Fibroblast of skin of abdomen (primary cell): ENCODE measurements around the gene MRM1. TPM values are rescaled to one million over a fixed set of nuclear protein-coding genes. Genes with fewer than 3 reads are reported as not detected.
A peak's percentile ranks its signal among the peaks of the same experiment; 100 is the strongest.

Experiments used
- DNase-seq: peaks from one replicate; pipeline ENCODE4 v3.0.0-alpha.2; 2013
- polyA plus RNA-seq, 2 experiments: library from polyadenylated mRNA; unstranded; fragments of 120-200 nt; gene quantifications; one replicate each; pipeline ENCODE4 v1.2.1, GENCODE V29; 2013; ENCODE audit not compliant: insufficient read length in 2 of 2

Gene MRM1
- 3.3 TPM for polyA plus RNA-seq (2013, experiment 1 of 2; ENCODE audit: insufficient read length)
- polyA plus RNA-seq (2013, experiment 2 of 2; ENCODE audit: insufficient read length), result 4.6 TPM

GRCh38 chr17:36601303-36602029, at the start of gene MRM1:
Gene MRM1 (plus strand): TSS chr17:36601583. CDS start chr17:36601811, 228 bp downstream.
- peak; percentile 91 for DNase-seq

- DNase-seq, result no peak
Measured at GRCh38 chr17:36553459-36553858, 47.9 kb upstream of the MRM1 start.

GRCh38 chr17:36566081-36566480, 35.3 kb upstream of the MRM1 start:
- no peak for DNase-seq

- DNase-seq, result no peak
Measured at GRCh38 chr17:36575028-36575427, 26.4 kb upstream of the MRM1 start.

DNA sequence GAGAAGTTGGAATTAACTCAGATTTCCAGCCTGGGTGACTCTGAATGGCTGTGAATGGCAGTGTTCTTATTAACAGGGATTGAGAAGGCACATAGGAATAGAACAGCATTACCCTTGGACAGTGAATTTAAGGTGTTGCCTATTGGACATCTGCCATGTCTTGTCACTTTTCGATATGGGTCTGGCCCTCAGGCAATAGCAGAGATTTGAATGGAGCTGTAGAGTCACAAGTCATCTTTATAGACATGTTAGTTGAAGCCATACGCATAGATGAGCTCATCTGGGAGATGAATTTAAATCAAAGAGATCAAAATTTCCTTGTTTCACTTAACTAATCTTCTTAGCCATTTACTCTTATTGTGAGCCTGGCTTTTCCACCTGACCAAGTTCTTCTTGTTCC, 24.6 kb upstream of the MRM1 start:
- no peak for DNase-seq

- DNase-seq, result no peak
Measured at GRCh38 chr17:36578671-36579070, 22.7 kb upstream of the MRM1 start.

DNA sequence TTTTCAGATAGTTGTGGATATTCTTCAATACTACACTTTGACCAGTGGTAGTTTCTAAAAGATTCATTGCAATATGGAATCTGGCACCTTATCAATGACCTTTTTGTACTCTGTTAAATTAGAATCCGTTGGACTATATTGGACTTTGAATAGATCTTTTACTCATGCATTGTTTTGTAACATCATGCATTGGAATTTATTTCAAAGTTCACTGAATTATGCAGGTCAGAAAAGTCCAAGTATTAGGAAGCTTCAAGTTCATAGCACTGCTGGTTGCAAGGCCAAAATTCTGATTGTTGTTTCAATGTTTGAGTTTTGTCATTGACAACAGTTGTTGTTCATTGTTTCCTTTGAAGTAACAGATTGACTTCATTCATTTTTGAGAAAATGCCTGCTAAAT, 17.6 kb upstream of the MRM1 start:
- DNase-seq, result no peak

GRCh38 chr17:36586138-36586537, 15.2 kb upstream of the MRM1 start:
- no peak for DNase-seq

DNA sequence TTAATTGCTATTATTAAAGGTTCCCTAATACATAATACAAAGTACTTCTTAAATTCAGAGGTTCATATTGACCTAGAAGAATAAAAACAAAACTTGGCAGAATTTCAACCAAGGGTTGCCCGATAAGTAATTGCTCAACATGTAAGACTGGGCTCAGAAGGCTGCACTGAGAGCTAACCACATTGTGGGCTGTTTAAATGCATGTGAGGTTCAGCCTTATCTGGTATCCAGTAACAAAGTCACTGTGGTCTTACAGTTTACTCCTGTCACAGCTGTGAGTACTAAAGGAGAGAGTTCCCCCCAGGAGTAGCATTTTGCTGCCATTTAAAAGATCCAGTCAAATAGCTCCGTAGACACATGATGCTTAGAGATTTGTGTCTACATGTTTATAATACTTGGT, 11.3 kb upstream of the MRM1 start:
- no peak for DNase-seq

- DNase-seq, result peak; percentile 74
Measured at GRCh38 chr17:36591434-36592315, 9.7 kb upstream of the MRM1 start, which contains the start of gene DHRS11. Gene DHRS11 (plus strand): TSS chr17:36591879. CDS start chr17:36592010, 131 bp downstream.

- DNase-seq, result no peak
Measured at GRCh38 chr17:36592316-36592715, 9.1 kb upstream of the MRM1 start.

DNA sequence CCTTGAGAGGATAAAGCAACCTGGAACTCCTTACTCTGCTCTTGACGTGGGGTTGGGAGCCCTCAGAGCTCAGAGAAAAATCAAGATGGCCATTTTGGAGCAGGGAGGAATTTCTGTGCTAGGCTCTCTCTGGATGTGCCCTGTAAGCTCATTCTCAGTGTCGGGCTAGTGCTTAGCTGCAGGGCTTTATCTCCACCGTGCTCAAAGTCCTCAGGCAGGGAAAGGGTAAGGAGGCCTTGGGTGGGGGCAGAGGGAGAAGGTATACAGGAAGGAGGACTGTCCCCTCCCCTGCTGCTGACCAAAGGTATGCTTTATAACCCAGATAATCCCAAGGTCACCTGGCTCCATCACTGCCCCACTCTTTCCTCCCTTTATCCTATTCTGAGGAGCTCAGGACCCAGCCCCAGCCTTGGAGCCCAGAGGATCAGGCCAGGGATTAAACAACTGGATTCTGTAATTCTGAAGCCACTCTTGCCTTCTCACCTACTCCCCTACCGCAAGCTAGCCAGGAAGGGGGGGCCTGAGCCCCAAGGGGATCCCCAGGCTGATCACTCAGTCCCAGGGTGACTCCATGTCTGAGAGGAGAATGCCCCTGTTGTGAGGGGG, 8.6 kb upstream of the MRM1 start:
- no peak for DNase-seq

DNA sequence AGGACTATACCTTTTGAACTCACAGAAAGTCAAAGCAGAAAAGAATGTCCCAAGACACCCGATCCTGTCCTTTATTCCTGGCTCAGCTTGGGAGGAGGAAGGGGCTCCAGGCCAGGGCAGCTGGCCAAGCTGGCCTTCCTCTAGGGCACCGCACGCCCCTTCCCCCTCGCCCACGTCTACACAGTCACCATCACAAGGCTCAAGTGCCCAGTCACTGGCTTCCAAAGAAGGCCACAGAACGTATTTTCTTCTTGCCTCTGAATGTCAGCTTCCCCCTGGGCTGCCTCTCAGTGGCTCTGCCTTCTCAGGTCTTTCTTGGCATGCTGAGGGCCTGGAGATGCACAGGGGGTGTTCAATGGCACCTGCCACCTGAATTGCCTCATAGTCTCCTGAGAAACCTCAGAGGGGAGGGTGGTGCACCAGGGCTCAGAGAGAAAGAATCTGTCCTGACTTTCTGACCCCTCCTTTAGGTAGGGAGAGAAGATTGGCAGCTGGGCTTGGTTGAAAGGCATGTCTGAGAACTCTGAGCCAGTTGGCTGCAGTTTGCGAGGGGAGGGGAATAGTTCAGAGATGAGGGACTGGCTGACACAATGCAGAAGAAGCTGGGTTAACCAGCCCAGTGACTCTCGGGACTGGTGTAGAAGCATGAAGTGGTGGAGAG, 7.6 kb upstream of the MRM1 start:
- DNase-seq, result no peak

DNA sequence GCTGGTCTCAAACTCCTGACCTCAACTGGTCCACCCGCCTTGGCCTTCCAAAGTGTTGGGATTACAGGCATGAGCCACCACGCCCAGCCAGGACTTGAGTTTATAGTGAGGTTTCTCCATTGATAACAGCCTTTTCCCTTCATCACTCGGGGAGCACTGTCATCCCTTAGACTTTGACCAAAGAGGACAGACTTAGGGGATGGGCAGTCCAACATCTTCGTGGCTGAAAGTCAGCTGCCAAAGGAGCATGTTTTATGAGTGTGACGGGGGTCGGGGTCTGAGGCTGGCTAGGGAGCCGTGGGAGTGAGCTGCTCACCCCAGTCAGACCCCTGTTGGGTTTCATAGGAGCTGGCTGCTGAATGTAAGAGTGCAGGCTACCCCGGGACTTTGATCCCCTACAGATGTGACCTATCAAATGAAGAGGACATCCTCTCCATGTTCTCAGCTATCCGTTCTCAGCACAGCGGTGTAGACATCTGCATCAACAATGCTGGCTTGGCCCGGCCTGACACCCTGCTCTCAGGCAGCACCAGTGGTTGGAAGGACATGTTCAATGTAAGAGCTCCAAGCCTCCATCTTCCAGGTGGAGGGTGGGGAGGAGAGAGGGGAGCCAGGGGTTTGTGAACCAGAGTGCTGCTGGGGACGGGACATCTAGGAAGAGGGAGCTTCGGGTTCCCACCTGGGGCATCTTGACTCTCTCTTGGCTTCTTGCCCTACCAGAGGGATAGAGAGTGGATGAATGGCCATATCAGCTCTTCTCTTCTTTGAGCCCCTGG, 6.6 kb upstream of the MRM1 start:
- DNase-seq, result no peak

DNA sequence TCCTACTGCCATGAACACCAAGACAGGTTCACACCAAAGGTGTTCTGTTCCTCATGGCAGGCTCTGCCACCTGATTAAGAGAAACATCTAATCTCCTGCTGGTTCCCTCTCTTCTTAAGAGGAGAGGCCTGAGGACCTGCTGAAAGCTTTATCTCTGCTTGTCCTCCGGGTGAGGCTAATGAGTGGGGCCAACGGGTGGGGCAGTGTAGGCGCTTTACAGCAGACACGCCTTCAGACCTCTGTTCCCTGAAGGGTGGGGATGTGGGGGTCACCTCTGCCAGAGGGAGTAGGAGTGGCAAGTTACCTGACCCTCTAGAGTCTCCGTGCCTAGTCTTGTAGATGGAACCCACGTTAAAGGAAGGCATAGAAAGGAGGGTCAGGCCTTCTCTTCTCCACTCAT, 4.2 kb upstream of the MRM1 start:
- DNase-seq, result no peak

DNA sequence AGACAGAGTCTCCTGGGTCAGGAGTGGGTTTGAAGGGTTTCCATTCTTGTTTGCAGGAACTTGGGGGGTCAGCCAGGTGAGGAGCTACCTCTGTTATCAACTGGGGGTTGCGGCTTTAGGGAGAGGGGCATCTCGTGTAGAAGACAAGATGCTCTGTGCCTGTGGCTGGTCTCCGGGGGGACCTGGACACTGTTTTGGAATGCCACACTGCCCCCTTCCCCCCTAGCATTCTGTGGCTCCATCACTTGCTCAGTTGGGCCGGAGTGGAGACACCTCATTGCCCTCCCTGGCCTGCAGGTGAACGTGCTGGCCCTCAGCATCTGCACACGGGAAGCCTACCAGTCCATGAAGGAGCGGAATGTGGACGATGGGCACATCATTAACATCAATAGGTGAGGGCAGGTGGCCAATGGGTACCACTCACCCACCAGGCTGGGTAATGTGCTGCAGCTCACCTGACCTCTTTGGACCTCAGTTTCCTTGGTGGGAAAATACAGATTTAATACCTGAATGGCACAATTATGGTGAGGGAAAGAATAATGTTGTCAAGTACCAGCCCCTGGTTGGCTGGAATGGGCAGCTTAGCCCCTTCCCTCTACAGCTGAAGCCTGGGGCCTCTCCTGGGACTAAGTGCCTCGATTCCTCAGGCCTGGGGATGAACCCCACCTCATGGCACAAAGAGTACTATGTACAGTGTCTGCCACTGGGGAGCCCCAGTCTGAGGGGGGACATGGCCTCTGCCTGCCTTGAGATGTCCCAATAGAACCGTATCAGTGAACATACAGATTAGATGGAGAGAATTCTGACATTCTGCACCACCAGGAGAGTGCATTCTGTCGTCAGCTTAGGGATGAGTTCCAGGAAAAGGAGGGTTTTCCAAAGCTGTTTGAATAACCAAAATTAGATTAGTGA, 3.3 kb upstream of the MRM1 start:
- no peak for DNase-seq

DNA sequence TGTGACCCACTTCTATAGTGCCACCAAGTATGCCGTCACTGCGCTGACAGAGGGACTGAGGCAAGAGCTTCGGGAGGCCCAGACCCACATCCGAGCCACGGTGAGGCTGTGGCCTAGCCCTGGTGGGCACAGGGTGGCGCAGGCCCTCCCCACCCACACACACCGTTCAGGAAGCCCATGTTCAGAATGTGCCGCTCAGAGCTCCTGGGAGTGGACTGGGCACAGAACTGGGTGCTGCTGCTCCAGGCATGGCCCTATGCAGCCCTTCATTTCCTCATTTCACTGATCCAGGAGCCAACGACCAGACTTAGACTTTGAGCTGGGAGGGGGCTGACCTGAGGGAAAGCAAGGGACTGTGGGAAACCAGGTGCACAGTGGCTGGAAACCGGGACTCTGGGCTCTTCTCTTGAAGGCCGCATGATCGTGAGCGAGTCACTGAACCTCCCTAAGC, 2.4 kb upstream of the MRM1 start:
- DNase-seq, result no peak

DNA sequence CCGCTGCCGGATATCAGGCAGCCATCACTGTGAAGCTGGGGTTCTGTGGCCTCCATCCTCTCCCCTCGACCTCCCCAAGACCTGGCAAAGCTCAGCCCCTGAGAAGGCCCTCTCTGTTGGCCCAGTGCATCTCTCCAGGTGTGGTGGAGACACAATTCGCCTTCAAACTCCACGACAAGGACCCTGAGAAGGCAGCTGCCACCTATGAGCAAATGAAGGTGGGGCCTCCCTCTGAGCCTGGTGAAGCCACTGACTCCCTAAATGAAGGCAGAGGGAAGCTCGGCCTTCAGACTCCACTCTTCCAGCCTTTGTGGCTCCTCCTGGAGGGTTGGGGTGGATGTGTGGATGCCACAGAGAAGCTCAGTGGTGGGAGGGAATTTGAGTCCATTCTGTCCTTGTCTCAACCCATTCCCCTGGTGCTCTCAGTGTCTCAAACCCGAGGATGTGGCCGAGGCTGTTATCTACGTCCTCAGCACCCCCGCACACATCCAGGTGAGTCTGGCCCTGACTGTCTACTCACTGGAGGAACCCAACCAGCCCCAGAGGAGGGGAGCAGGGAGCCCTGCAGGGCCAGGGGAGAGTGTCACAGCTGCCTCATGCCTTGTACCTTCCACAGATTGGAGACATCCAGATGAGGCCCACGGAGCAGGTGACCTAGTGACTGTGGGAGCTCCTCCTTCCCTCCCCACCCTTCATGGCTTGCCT, 1.7 kb upstream of the MRM1 start:
- no peak for DNase-seq

DNA sequence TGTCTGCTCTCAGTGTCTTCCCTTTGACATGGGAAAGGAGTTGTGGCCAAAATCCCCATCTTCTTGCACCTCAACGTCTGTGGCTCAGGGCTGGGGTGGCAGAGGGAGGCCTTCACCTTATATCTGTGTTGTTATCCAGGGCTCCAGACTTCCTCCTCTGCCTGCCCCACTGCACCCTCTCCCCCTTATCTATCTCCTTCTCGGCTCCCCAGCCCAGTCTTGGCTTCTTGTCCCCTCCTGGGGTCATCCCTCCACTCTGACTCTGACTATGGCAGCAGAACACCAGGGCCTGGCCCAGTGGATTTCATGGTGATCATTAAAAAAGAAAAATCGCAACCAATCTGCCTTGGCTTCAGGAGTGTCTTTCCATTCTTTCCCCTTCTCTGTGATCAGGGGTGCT, 918 bp upstream of the MRM1 start:
- no peak for DNase-seq

DNA sequence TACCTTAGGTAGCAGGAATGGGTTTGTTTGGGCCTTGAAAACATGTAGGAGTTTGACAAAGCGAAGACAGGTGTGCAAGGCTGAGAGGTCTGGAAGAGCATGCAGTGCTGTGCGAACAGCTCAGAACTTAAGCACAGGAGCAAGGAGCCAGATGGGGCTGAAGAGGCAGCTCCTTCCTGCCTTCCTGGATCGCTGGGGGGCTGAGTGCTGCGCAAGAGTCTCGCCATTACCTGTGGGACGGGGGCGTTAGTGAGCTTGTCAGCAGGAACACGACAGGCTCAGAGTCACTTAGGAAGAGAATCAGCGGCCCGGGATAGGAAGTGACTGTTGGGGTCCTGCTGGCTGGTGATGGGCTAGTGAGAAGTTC, 464 bp upstream of the MRM1 start:
- no peak for DNase-seq
